GM18858 (cell line): ENCODE measurements around the gene PNCK.

Experiments
- ATAC-seq: cut with Tn5 transposase; IDR thresholded peaks from one replicate; pipeline ENCODE4 v1.9.1; 2021; ENCODE audit not compliant: unreplicated experiment

Gene PNCK

DNA sequence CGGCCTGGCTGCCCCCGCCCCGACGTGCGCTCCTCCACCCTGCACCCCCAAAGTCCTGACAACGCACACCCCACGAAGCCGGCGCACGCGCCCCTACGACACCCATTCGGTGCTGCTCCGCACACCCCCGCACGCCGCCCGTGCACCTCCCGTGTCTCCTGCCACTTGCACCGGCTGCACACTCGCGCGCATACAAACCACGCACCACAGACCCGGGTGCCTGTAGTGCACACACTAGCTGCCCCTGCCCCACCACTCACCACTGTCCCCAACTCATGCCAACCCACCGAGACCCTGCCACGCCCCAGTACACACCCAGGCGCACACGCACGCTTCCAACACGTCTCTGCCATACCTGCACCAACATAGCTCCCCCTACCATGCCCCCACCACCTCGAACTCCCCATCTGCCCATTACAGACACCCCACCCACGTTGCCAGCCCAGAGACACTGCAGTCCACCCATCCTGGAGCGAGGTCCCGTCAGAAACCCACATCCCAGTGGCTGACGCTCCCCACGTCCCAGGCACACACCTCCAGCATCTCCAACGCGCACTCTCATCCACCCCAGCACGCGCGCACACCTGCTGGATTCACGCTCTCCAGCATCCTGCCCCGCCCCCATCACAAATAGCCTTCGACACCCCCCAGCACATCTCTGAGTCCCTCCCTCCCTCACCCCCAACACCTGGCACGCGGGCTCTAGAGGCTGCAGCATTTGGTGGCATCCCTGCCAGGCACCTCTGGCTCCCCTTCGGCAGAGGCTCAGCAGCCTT, 30.8 kb downstream of the PNCK start:
- no peak for ATAC-seq

DNA sequence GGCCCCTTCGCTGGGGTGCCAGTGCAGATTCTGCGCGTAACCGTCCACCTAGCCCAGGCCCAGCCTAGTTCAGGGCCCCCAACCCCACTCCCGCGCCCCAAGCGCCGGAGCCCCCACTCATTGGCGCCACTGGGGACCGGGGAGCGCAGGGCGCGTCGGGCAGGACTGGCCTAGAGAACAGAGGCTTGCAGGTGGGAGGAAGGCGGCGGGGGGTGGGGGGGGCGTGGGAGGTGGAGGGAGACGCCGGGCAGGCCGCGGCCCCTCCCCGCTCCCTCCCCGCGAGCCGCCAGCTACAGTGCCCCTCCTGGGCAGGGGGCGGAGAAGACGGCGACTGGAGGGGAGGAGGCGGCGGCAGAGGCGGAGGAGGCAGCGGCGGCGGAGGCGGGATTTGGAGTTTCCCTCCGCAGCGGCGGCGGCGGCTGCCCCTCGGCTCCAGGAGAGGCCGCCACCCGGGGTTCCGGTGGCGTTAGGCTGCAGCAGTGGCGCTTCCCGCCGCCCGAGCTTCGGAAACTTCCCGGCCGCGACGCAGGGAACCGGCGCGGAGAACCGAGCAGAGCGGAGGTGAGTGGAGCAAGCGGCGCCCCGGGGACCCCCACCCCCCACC, 31.5 kb downstream of the PNCK start:
- ATAC-seq, result no peak

DNA sequence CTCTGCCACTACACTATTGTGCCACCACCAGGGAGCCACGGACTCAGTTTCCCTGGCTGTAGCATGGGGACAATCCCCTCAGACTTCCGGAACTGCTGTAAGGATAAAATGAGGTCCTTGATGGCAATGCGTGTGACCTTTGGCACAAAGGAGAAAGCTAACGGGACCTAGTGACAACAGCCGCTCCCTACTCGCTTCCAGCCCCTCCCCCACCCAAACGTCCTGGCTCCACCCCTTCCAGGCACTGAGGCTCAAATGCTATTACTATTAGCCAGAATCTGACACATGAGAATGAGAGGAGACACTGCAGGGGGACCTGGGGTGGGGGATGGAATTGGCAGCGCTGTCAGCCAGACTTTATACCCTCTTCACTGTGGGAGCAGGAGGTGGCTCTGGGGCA, 32.0 kb downstream of the PNCK start:
- ATAC-seq, result no peak

- no peak for ATAC-seq
These were observed 32.7 kb downstream of the PNCK start for GRCh38 chrX:153640736-153641575.

DNA sequence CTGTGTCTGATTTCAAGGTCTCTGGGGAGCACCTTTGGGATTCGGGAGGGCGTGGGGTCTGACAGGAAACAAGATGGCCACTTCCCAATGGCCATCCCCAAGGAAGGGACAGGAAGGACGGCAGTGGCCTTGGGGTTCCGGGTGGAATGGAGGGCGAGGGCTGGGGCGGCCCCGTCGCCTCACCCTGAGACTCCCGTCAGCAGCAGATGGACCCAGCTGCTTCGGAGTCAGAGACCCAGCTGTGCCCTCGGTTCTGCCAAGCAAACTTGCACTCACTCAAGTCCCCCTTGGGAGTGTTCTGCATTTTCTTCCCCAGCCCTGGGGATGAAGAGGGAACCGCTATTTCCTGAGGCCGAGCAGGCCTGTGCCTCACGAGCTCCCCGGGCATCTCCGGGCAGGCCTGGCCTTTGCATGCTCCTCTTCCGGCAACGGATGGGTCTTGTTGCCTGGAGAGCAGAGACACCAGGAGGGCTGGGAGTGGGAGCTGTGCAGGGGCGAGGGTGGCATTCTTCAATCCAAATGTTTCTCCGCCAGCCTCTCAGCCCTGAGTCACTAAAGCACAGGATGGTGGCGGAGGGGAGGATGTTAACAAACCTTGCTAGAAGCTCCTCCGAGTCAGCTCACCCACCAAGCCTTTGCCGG, 33.4 kb downstream of the PNCK start:
- ATAC-seq, result no peak

DNA sequence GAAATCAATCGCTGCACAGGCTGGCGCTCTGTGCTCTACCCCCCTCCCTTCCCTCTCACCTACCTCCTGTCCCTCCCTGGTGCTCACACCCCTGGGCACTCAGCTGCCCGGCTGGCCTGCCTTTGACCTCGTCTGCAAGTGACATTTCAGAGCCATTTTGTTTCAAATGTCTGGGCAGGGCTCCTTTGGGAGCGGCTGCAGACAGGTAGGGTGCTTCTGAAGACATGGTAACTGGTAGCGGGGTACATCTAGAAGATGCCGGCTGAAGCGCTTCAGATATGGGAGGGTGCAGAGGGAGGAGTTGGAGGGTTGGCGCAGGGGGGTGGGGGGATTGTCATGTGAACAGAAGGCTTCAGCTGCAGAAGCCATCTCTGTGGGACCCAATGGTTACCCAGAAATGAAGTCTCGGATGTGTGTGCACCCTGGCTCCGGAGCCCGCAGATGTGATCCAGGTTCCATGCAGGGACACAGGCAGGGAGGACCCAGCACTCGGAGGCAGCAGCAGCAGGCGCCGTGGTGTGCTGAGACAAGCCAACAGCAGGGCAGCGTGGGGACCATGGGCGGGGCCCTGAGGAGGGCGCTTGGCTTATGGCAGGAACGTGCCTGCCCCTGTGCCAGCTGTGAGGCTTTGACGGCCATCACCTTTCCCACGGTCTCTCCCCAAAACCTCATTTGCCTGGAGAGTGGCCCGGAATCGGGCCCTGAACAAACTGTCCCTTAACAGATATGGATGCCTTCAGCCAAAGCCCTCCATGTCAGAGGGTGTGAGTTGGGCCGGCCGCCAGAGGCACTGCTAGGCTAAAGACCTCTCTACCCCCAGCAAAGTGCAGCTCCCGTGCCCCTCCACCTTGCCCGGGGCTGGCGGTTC, 34.2 kb downstream of the PNCK start:
- no peak for ATAC-seq

DNA sequence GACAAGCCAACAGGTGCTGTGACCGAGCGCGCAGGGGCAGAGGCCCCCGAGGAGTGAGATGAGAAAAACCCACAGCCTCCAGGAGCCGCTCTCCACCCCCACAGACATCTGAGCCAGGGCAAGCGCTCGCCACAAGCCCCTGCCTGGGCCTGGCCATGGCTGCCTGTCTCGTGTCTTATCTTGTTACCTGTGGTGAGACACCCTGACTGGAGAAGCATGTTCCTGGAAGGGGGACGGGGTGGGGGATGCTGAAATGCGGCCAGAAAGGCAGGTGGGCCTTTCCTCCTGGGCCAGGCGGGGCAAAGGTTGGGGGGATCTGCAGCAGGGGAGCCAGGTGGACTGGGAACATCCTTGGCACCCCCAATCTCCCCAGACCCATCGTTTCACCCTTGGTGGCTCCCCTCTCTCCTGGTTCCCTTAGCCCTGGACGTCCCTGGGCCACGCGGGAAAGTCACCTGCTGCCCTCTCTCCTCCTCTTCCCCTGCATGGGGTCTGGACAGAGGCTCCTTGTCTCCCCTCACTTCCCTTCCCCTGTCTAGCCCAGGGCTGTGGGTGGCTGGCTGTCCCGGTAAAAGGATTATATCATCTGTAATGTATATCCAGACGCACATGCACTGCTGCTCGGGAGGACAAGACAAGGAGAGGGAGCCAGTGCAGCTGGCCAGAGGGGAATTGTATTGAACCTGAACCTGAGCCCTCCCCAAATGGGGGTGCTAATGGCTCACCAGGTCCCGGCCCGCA, 35.0 kb downstream of the PNCK start:
- ATAC-seq, result no peak

- no peak for ATAC-seq
These were observed 35.6 kb downstream of the PNCK start for GRCh38 chrX:153638041-153638371.

DNA sequence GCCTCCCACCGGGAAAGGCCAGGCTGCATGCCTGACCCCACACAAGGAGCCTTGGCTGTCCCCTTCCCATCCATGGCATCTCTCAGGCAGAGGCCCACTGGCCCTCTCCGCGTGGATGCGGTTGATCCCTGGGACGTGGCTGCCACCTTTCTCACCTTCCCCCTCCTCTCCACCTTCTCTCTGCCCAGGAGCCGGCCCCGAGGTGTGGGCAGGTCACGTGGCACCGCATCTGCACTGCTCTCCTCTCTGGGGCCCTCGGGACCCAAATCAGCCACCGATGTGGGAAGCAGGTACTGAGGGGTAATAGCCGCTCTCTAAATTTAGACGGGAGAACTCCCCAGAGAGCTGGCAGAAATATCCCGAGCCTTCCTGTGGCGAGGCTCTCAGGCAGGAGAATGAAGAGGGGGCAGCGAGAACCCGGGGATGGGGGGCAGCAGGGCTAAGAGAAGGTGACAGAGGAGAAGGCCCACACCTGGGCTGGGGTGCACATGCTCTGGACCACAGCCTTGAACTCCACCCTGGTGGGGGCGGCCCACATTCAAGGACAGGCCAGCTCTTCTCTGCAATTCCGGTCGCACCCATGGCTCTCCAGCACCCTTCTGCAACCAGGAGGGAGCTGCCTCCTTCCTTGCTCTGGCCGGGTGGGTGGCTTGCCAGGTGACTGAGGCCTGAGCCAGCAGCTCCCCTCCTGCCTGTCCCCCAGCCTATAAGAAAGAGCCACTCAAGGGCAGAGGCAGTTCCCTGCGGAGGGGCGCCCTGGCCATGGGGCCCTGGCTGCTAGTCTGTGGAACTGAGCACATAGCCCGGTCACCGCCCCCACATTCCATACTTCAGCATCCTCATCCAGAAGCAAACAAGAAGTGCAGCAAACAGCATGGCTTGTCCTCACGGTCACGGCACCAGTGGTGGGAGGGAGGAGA, 36.2 kb downstream of the PNCK start:
- ATAC-seq, result no peak

GRCh38 chrX:153636716-153637115, 36.9 kb downstream of the PNCK start:
- no peak for ATAC-seq

DNA sequence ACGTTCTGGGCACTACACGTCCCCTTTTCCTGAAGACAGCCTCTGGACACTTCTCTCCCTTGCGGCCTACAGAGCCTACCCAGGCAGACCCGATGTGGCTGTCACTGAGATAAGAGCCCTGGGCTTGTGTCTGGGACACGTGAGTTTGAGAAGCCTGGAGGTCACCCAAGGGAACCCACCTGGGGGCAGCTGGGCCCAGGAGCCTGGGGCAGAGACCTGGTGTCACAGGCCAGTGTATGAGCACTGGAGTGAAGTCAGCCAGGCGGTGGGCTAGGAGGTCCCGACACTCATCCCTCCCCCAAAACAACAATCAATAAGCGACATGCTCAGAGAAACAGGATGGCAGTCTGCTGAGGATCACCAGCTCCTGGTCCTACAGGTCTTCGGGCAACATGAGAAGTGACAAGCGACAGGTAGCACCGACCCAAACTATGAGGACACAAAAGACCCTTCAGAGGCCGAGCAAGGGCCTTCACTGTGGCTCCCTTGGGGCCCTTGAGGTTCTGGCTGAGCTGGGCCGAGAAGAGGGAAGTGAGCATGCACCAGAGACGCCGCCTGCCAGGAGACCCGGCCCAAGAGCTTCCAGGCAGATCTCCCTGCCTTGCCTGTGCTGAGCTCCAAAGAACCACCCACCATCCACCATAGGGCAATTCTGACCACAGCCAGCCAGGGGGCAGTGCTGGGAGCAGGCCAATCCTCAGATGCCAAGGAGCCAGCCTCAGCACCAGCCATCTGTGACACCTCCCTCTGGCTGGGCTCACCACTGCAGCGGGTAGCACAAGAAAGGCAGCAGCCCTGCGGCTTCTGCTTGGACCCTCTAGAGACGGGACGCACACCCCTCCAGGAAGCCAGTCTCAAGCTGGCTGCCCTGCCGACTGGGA, 37.6 kb downstream of the PNCK start:
- no peak for ATAC-seq

DNA sequence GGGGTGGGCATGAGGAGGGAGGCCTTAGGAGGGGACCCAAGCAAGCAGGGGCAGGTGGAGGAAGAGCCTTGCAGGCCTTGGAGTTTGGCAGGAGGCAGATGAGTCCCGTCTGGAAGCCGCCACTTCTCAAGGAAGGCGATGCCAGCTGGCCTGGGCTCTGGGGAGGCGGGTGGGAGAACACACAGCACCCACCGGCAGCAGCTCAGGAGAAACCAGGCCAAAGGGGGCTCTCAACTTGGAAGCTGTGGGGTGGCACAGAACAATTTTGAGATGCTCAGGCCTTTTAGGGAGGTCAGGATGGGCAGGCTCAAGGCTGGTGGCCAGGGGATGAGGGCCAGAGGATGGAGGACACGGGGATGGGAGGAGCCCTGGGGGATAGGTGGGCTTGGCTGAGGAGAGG, 38.2 kb downstream of the PNCK start:
- ATAC-seq, result no peak

DNA sequence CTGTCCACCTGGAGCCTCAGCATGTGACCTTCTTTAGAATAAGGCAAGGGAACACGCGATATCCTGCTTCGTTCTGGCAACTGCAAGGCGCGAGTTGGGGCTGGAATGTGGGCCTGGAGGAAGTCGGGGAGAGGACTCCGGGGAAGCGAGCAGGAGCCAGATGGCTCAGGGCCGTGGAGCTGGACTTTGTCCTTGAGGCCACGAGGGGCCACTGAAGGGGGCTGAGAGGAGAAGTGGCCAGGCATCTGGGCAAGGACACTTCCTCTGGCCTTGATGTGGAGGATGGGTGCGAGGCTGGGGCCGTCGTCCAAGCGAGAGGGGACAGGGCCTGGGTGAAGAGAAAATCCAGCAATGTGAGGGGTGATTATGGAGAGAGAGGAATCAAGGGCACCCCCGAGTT, 38.8 kb downstream of the PNCK start:
- no peak for ATAC-seq

GRCh38 chrX:153634236-153634635, 39.4 kb downstream of the PNCK start:
- ATAC-seq, result no peak

GRCh38 chrX:153633607-153634180, 39.9 kb downstream of the PNCK start:
- no peak for ATAC-seq

GRCh38 chrX:153633048-153633447, 40.6 kb downstream of the PNCK start:
- ATAC-seq, result no peak

DNA sequence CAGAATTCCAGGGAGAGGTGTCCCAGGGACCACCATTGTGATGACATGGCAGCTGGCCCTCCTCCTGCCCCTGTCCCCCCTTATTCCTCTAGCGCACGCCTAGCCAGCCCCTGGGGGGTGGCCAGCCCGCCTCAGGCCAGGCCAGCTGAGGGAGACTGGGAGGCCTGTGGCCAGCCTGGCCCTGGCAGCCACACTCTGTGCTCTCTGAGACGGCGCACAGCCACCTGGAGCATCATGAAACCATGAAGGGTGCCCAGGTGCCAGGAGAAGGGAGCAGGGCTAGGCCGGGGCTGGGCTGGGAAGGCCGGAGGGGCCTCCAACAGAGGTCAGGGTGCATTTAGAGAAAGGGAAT, 41.0 kb downstream of the PNCK start:
- ATAC-seq, result no peak
